ENCODE measurements around the gene CACNA1B. TPM values are rescaled to one million over a fixed set of nuclear protein-coding genes. Genes with fewer than 3 reads are reported as not detected.

The CACNA1B gene
- total RNA-seq, 4 donors from 2014 or later: 0.04 to 0.13 (median 0.12) TPM; not detected in 1

DNA sequence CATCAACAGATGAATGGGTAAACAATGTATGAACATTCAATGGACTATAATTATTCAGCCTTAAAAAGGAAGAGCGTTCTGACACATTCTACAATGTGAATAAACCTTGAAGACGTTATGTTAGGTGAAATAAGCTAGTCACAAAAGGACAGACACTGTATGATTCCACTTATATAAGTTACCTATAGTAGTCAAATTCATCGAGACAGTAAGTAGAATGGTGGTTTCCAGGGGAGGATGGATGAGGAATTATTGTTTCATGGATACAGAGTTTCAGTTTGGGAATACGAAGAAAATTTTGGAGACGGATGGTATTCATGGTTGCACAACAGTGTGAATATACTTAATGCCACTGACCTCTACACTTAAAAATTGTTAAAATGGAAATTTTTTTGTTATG lies 216.4 kb downstream of the CACNA1B start:
- Histone ChIP-seq H3K4me1 (no peaks in the 10 kb centered on the region), H3K4me3 (no peak overlapping the region), H3K9me3 (no peaks in the 10 kb centered on the region), H3K36me3 (no peaks in the 10 kb centered on the region), H3K27ac (no peak overlapping the region), H3K27me3 (no peaks in the 10 kb centered on the region)
- no peak for ATAC-seq
- TF ChIP-seq EP300 (IDR thresholded peaks at IDR 0.05) (no peak), POLR2A (IDR thresholded peaks at IDR 0.05) (no peak), POLR2AphosphoS5 (IDR thresholded peaks at IDR 0.05) (no peak)
- TF ChIP-seq, protein P1, sequence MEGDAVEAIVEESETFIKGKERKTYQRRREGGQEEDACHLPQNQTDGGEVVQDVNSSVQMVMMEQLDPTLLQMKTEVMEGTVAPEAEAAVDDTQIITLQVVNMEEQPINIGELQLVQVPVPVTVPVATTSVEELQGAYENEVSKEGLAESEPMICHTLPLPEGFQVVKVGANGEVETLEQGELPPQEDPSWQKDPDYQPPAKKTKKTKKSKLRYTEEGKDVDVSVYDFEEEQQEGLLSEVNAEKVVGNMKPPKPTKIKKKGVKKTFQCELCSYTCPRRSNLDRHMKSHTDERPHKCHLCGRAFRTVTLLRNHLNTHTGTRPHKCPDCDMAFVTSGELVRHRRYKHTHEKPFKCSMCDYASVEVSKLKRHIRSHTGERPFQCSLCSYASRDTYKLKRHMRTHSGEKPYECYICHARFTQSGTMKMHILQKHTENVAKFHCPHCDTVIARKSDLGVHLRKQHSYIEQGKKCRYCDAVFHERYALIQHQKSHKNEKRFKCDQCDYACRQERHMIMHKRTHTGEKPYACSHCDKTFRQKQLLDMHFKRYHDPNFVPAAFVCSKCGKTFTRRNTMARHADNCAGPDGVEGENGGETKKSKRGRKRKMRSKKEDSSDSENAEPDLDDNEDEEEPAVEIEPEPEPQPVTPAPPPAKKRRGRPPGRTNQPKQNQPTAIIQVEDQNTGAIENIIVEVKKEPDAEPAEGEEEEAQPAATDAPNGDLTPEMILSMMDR (IDR thresholded peaks at IDR 0.05): no peak
- WGBS, 2 donors (ENCODE audit: low coverage in 1 of 2): 86 to 90% methylated on average over 3 to 5 of the region's 5 CpGs

DNA sequence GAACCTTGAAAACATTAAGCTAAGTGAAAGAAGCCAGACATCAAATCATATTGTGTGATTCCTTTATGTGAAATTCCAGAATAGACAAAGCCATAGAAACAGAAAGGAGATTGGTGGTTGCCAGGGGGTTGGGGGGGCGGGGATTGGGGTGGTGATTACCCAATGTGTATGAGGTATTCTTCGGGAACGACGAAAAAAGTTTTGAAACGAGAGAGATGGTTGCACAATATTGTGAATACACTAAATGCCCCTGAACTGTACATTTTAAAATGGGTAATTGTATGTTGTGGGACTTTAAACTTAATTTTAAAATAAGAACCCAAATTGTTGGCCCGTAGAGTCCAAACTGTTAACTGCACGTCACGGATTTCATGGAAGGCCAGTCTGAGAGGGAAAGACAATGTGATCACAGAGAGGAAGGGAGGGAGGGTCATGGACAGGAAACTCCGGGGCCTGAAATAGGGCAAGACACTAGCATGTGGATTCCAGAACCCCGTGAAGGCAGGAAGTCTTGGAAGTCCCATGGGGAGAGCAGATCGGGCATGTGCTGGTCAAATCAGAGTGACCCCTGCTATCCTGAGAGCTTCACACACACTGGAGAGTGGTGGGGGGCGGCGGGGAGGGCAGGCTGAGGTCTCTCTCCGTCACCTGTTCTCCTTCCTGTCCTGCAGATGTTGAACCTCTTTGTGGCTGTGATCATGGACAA lies 218.4 kb downstream of the CACNA1B start:
- H3K27me3 ChIP-seq: no peaks in the 10 kb centered on the region
- TF ChIP-seq POLR2AphosphoS5 (IDR thresholded peaks at IDR 0.05) (no peak), POLR2A (IDR thresholded peaks at IDR 0.05) (no peak)
- TF ChIP-seq, protein P1 (IDR thresholded peaks at IDR 0.05): no peak
- H3K4me1 ChIP-seq: no peaks in the 10 kb centered on the region
- 73 to 85% methylated on average over 11 to 12 of the region's 14 CpGs for WGBS, 2 donors (ENCODE audit: low coverage in 1 of 2)
- no peak overlapping the region for H3K4me3 ChIP-seq
- H3K9me3 ChIP-seq: no peaks in the 10 kb centered on the region
- no peaks in the 10 kb centered on the region for H3K36me3 ChIP-seq
- H3K27ac ChIP-seq: no peak overlapping the region
- no peak for ATAC-seq

DNA sequence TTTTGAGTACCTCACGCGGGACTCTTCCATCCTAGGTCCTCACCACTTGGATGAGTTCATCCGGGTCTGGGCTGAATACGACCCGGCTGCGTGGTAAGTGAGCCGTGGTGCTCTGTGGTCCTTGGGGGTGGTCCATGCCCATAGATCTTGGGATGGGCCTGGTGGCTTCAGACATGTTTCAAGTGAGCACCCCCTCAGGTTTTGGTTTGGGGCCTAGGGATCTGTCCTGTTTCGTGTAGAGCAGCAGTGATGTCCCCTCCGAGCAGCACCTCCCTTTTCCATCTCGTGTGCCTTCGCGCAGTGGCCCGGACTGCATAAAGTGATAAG lies 218.9 kb downstream of the CACNA1B start:
- no peak for ATAC-seq

DNA sequence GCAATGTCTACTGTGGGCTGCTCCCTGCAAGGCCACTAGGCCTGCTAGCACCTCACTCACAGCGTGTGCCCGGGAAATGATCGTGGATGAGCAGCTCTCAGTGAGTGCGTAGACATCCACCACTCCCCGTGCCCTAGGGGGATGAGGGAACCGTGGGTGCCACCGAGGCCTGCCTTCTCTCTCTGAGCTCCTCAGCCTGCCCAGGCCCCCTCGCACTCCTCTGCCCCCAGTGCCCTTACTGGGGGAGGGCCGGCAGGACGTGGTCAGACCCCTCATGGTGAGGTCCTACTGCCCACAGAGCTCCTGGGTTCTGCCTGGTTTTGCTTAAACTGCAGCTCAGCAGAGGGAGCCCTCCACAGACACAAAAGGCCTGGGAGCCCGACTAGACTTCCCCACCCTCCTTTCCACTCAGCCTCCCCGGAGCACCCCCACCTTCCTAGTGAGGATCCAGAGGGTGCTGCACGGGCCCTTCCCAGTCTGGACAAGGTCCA lies 220.0 kb downstream of the CACNA1B start:
- 30 to 58% methylated on average over 2 of the region's 13 CpGs for WGBS, 2 donors (ENCODE audit: low coverage in 1 of 2)
- no peaks in the 10 kb centered on the region for H3K4me1 ChIP-seq

More for the DNA sequence above, 218.9 kb downstream of the CACNA1B start:
- Histone ChIP-seq H3K27ac (no peak overlapping the region), H3K4me1 (no peaks in the 10 kb centered on the region), H3K4me3 (no peak overlapping the region), H3K27me3 (no peaks in the 10 kb centered on the region), H3K9me3 (no peaks in the 10 kb centered on the region), H3K36me3 (no peaks in the 10 kb centered on the region)
- no peak for TF ChIP-seq EP300 (IDR thresholded peaks at IDR 0.05)
- TF ChIP-seq POLR2A (IDR thresholded peaks at IDR 0.05): no peak
- no peak for TF ChIP-seq POLR2AphosphoS5 (IDR thresholded peaks at IDR 0.05)
- TF ChIP-seq, protein P1 (IDR thresholded peaks at IDR 0.05): no peak
- WGBS, 2 donors (ENCODE audit: low coverage in 1 of 2): 89 to 96% methylated on average over 5 to 7 of the region's 13 CpGs

More for the DNA sequence above, 220.0 kb downstream of the CACNA1B start:
- ATAC-seq: no peak
- Histone ChIP-seq H3K36me3 (no peaks in the 10 kb centered on the region), H3K4me3 (no peak overlapping the region), H3K27ac (no peak overlapping the region), H3K9me3 (no peaks in the 10 kb centered on the region), H3K27me3 (peaks cover 10% of the 10 kb centered on the region)
- TF ChIP-seq POLR2AphosphoS5 (IDR thresholded peaks at IDR 0.05) (no peak), POLR2A (IDR thresholded peaks at IDR 0.05) (no peak), EP300 (IDR thresholded peaks at IDR 0.05) (no peak)
- TF ChIP-seq, protein P1 (IDR thresholded peaks at IDR 0.05): no peak

Measured in gastroesophageal sphincter (tissue), 4 donors.